H1 (cell line): ENCODE results near the gene CHST3. TPM values are rescaled to one million over a fixed set of nuclear protein-coding genes. Genes with fewer than 3 reads are reported as not detected.

Source experiments
- CTCF ChIA-PET: fragments of 300-600 bp; sonication (Branson Sonifier 250); formaldehyde crosslinking; loops from one replicate; lab custom pipeline; 2021; ENCODE audit not compliant: partially characterized antibody; lab: Charles Lee
- POLR2A ChIA-PET: fragments of 300-600 bp; sonication (Branson Sonifier 250); formaldehyde crosslinking; loops from one replicate; lab custom pipeline; 2021; ENCODE audit warnings: inconsistent platforms; ENCODE audit not compliant: partially characterized antibody; lab: Charles Lee
- DNase-seq, 2 experiments: peaks; one replicate each; pipeline versions ENCODE4 v3.0.0 to v3.0.0-alpha.2; 2010 to 2022; ENCODE audit warnings: low spot score in 2 of 2, low read depth in 1 of 2, mixed read lengths in 1 of 2
- FAIRE-seq: peaks from 2 replicates; lab custom pipeline; 2011; peaks lifted over from hg19 to GRCh38; lab: Jason Lieb, UNC
- H2AFZ ChIP-seq: 2 replicates; pipeline ENCODE4 v1.8.1; 2012; ENCODE audit warnings: low read length, inconsistent platforms
- H2AK5ac ChIP-seq: 2 replicates; pipeline ENCODE4 v1.6.1; 2013; ENCODE audit warnings: low read depth, low read length
- H2BK120ac ChIP-seq: replicated peaks from 2 replicates; pipeline ENCODE3; 2013; ENCODE audit warnings: low read depth, low read length, inconsistent platforms
- H2BK12ac ChIP-seq: 2 replicates; pipeline ENCODE4 v1.6.1; 2013; ENCODE audit warnings: low read depth, low read length
- H2BK15ac ChIP-seq: 2 replicates; pipeline ENCODE4 v1.6.1; 2013; ENCODE audit warnings: low read length
- H2BK20ac ChIP-seq: 2 replicates; pipeline ENCODE4 v1.6.1; 2013; ENCODE audit warnings: low read length
- H2BK5ac ChIP-seq: 2 replicates; pipeline ENCODE4 v1.6.1; 2013; ENCODE audit warnings: low read depth, low read length
- H3K14ac ChIP-seq: 2 replicates; pipeline ENCODE4 v1.6.1; 2013; ENCODE audit warnings: inconsistent platforms; ENCODE audit not compliant: insufficient read length
- H3K18ac ChIP-seq: 2 replicates; pipeline ENCODE4 v1.6.1; 2013; ENCODE audit warnings: low read length; ENCODE audit errors: extremely low read depth
- H3K23ac ChIP-seq: 2 replicates; pipeline ENCODE4 v1.6.1; 2013; ENCODE audit warnings: inconsistent platforms; ENCODE audit not compliant: insufficient read length
- H3K23me2 ChIP-seq: 2 replicates; pipeline ENCODE4 v1.6.1; 2013; ENCODE audit warnings: low read depth, low read length
- H3K27ac ChIP-seq: 2 replicates; pipeline ENCODE4 v1.6.1; 2011; ENCODE audit warnings: low read depth, low read length, inconsistent platforms
- H3K27me3 ChIP-seq, 4 experiments: replicated peaks in 1 of 4; 1 replicate in 1 of 4; 2 replicates in 3 of 4; pipeline versions ENCODE4 v1.6.1 to v1.8.1; 2011 to 2013; ENCODE audit warnings: low read length in 3 of 4, mild to moderate bottlenecking in 3 of 4, inconsistent platforms in 2 of 4, mixed read lengths in 2 of 4, moderate library complexity in 1 of 4; ENCODE audit not compliant: control insufficient read depth in 3 of 4, insufficient read depth in 3 of 4; ENCODE audit errors: extremely low read depth in 1 of 4
- H3K36me3 ChIP-seq, 4 experiments: 2 replicates each; pipeline versions ENCODE4 v1.6.1 to v1.8.1; 2011 to 2013; ENCODE audit warnings: mild to moderate bottlenecking in 4 of 4, low read length in 3 of 4, moderate library complexity in 2 of 4, control low read depth in 1 of 4, inconsistent platforms in 1 of 4; ENCODE audit not compliant: insufficient read depth in 4 of 4, control insufficient read depth in 2 of 4
- H3K4ac ChIP-seq: replicated peaks from 2 replicates; pipeline ENCODE3; 2013; ENCODE audit warnings: low read length, low read depth, mixed read lengths, inconsistent platforms; ENCODE audit not compliant: insufficient read length
- H3K4me1 ChIP-seq, 4 experiments: replicated peaks in 1 of 4; 1 replicate in 1 of 4; 2 replicates in 3 of 4; pipeline versions ENCODE4 v1.6.1 to v1.8.1; 2011 to 2013; ENCODE audit warnings: low read length in 3 of 4, inconsistent platforms in 2 of 4, mixed read lengths in 1 of 4; ENCODE audit not compliant: insufficient read depth in 4 of 4, control insufficient read depth in 3 of 4
- H3K4me2 ChIP-seq, 2 experiments: 2 replicates each; pipeline versions ENCODE4 v1.6.1 to v1.8.1; 2011 to 2013; ENCODE audit warnings: low read depth in 2 of 2, low read length in 2 of 2, control low read depth in 1 of 2, inconsistent platforms in 1 of 2, mild to moderate bottlenecking in 1 of 2; ENCODE audit not compliant: insufficient read depth in 1 of 2
- H3K4me3 ChIP-seq, 4 experiments: fragments of 200-600, 300-600 bp in 1 of 4; sonication (generic), shearing (Covaris generic), sonication (Bioruptor Twin) in 1 of 4; 2 replicates each; pipeline versions ENCODE4 v1.5.1 to v1.8.1; 2011 to 2016; ENCODE audit warnings: low read length in 4 of 4, low read depth in 3 of 4, control low read depth in 2 of 4, inconsistent platforms in 2 of 4, mild to moderate bottlenecking in 2 of 4, mixed read lengths in 1 of 4, moderate library complexity in 1 of 4; ENCODE audit not compliant: insufficient read depth in 2 of 4; ENCODE audit errors: extremely low read depth in 1 of 4
- H3K56ac ChIP-seq: replicated peaks from 2 replicates; pipeline ENCODE3; 2013; ENCODE audit warnings: low read depth, mild to moderate bottlenecking, mixed read lengths, low read length, inconsistent platforms; ENCODE audit not compliant: insufficient read length
- H3K79me1 ChIP-seq: 2 replicates; pipeline ENCODE4 v1.6.1; 2013; ENCODE audit warnings: low read depth, low read length, control low read depth
- H3K79me2 ChIP-seq, 2 experiments: 2 replicates each; pipeline versions ENCODE4 v1.6.1 to v1.8.1; 2012 to 2013; ENCODE audit warnings: low read length in 2 of 2, mild to moderate bottlenecking in 2 of 2, inconsistent platforms in 1 of 2; ENCODE audit not compliant: insufficient read depth in 2 of 2, control insufficient read depth in 1 of 2
- H3K9ac ChIP-seq, 4 experiments: replicated peaks in 1 of 4; 1 replicate in 1 of 4; 2 replicates in 3 of 4; pipeline versions ENCODE4 v1.6.1 to v1.8.1; 2011 to 2013; ENCODE audit warnings: low read depth in 3 of 4, low read length in 3 of 4, control low read depth in 2 of 4, mild to moderate bottlenecking in 2 of 4, moderate library complexity in 2 of 4, inconsistent platforms in 1 of 4; ENCODE audit errors: extremely low read depth in 1 of 4
- H3K9me3 ChIP-seq, 2 experiments: 2 replicates each; pipeline versions ENCODE4 v1.6.1 to v1.8.1; 2012 to 2013; ENCODE audit warnings: mild to moderate bottlenecking in 2 of 2, moderate library complexity in 2 of 2, control low read depth in 1 of 2, inconsistent platforms in 1 of 2, low read depth in 1 of 2, low read length in 1 of 2, mixed read lengths in 1 of 2; ENCODE audit not compliant: insufficient read depth in 2 of 2
- H4K20me1 ChIP-seq, 2 experiments: replicated peaks in 1 of 2; 2 replicates each; pipeline versions ENCODE3 to v1.8.1; 2011 to 2013; ENCODE audit warnings: inconsistent platforms in 2 of 2, low read length in 2 of 2, mild to moderate bottlenecking in 1 of 2; ENCODE audit not compliant: insufficient read depth in 2 of 2, control insufficient read depth in 1 of 2
- H4K5ac ChIP-seq: 2 replicates; pipeline ENCODE4 v1.6.1; 2013; ENCODE audit warnings: low read length, low read depth, mixed read lengths, inconsistent platforms; ENCODE audit not compliant: insufficient read length
- H4K8ac ChIP-seq: 2 replicates; pipeline ENCODE4 v1.8.0; 2013; ENCODE audit warnings: mild to moderate bottlenecking, moderate library complexity, low read length, inconsistent platforms; ENCODE audit not compliant: insufficient read depth; ENCODE audit errors: extremely low read depth
- H4K91ac ChIP-seq: replicated peaks from 2 replicates; pipeline ENCODE3; 2013; ENCODE audit warnings: low read length, mixed read lengths, inconsistent platforms; ENCODE audit not compliant: insufficient read length
- KDM5A ChIP-seq: fragments of 200-600 bp; IDR thresholded peaks from 2 replicates; pipeline ENCODE4 v1.7.1; 2012; ENCODE audit warnings: mild to moderate bottlenecking, low read length, inconsistent platforms, mixed read lengths
- SRF ChIP-seq: IDR thresholded peaks from 2 replicates; pipeline ENCODE4 v1.6.1; 2011; ENCODE audit warnings: mild to moderate bottlenecking, low read depth, low read length, moderate library complexity
- SUZ12 ChIP-seq: fragments of 200-600 bp; sonication (generic); IDR thresholded peaks from 2 replicates; pipeline ENCODE4 v1.6.1; 2012; ENCODE audit warnings: mild to moderate bottlenecking, inconsistent platforms, low read length, moderate library complexity, mixed read lengths
- TCF12 ChIP-seq: IDR thresholded peaks from 2 replicates; pipeline ENCODE4 v1.6.1; 2011; ENCODE audit warnings: low read depth, mild to moderate bottlenecking, low read length
- TEAD4 ChIP-seq: IDR thresholded peaks from 2 replicates; pipeline ENCODE4 v1.6.1; 2012; ENCODE audit warnings: low read depth, low read length, inconsistent platforms, mixed read lengths
- WGBS, 2 experiments: shearing (Covaris generic) in 1 of 2; methylation state at CpG; one replicate each; pipeline versions ENCODE4 v1.1.6 to v1.1.7; 2013 to 2015; ENCODE audit warnings: low lambda C conversion rate in 2 of 2, mixed read lengths in 2 of 2, inconsistent platforms in 1 of 2, low coverage in 1 of 2, missing lambda C conversion rate in 1 of 2; ENCODE audit not compliant: insufficient replicate concordance in 2 of 2, insufficient coverage in 1 of 2, insufficient read length in 1 of 2; ENCODE audit errors: extremely low coverage in 1 of 2, missing lambda C conversion rate in 1 of 2; 5-methylcytosine and 5-hydroxymethylcytosine counted together
- polyA plus RNA-seq, 7 experiments: library from polyadenylated mRNA; depleted of rRNA in 3 of 7; stranded (reverse) in 5 of 7; unstranded in 2 of 7; fragments of >200 nt in 5 of 7; fragments of 200-250 nt in 2 of 7; gene quantifications; 1 replicate in 5 of 7; 2 replicates in 1 of 7; 4 replicates in 1 of 7; pipeline versions ENCODE4 v1.2.1 to v1.2.3, GENCODE V29; 2011 to 2013; ENCODE audit warnings: missing spikeins in 2 of 7, mixed read lengths in 2 of 7
- total RNA-seq: library from RNA; stranded (reverse); fragmentation: NEBNext Ultra II Directional; extraction: Animal tissue kit (Norgen Biotek cat#: 25700); gene quantifications from 2 replicates; pipeline ENCODE4 v1.2.1, GENCODE V29; 2021

CHST3 gene
- total and polyA plus RNA-seq, 2 of the 8 experiments (the other 6 are each of a cell fraction or from before 2014, with no cell fraction given), result 2.0 to 5.8 TPM

- WGBS, 2 experiments, result 93% methylated on average over 1 of the region's 1 CpG; no CpG with 5 or more reads in 1 of the 2 experiments
- peaks cover 0 to 14% (median 4%) of the 10 kb centered on the region in 4 experiments; a peak in 4 of 7 replicates for H3K4me1 ChIP-seq
- TF ChIP-seq SRF (no peak), SUZ12 (no peak), TCF12 (no peak), TEAD4 (no peak), KDM5A (no peak)
Observed at GRCh38 chr10:71981876-71982230, 17.7 kb downstream of the CHST3 start.

More at GRCh38 chr10:71981876-71982230, 17.7 kb downstream of the CHST3 start:
- Histone ChIP-seq H2BK120ac (no peak overlapping the region), H3K23me2 (no peaks in the 10 kb centered on the region), H3K9ac (no peak overlapping the region), H4K8ac (no peak overlapping the region), H3K18ac (no peak overlapping the region), H3K27me3 (no peaks in the 10 kb centered on the region), H3K79me2 (no peaks in the 10 kb centered on the region), H4K20me1 (no peaks in the 10 kb centered on the region), H3K4me2 (no peak overlapping the region), H2BK12ac (no peak overlapping the region), H2BK20ac (no peak overlapping the region), H3K14ac (no peak overlapping the region), H3K27ac (no peak overlapping the region), H4K5ac (no peak overlapping the region), H2BK15ac (no peak overlapping the region), H3K4me3 (no peak overlapping the region), H4K91ac (no peak overlapping the region), H2AFZ (no peak overlapping the region), H2AK5ac (no peak overlapping the region), H3K56ac (no peak overlapping the region), H2BK5ac (no peak overlapping the region), H3K79me1 (no peaks in the 10 kb centered on the region; the same call in 1 of the 2 replicates), H3K36me3 (no peaks in the 10 kb centered on the region), H3K23ac (no peak overlapping the region), H3K4ac (no peak overlapping the region), H3K9me3 (no peaks in the 10 kb centered on the region)
- DNase-seq (no peak), FAIRE-seq (no peak)
- ChIA-PET CTCF (interaction anchor here (0.7 to 3.5 kb wide), 13 partner anchors 10 to 82 kb away, joined by 3 to 24 read pairs (median 5); no protein-coding TSS in a partner anchor), POLR2A (no interaction called here)
